ENCODE data around the gene SPINK5.

The SPINK5 gene

DNA sequence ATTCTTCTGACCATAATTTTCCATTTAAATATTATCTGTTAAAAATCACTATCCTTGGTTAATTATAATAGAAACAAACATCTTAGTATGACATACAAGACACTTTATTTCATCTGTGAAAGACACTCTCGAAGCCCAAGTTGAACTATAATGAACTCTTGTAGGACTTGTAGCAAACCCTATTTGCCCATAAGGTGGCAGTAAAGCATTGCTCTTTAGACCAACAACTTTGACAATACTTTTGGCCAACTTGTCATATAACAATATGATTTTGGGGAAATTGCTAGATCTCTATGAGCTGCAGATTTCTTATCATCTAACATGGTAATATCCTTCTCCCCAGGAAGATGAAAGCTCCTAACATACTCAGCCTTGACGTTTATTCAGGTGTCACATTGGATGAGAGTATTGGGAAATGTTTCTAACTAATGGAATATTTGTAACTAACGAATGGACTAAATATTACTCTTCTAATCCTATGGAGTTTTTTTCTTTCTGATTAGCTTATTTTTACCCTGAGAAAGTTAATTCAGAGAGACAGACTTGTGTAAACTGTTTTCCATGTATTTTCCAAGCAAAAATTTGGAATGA is 115.5 kb downstream of the SPINK5 start:
- DNase-seq = no peak

DNA sequence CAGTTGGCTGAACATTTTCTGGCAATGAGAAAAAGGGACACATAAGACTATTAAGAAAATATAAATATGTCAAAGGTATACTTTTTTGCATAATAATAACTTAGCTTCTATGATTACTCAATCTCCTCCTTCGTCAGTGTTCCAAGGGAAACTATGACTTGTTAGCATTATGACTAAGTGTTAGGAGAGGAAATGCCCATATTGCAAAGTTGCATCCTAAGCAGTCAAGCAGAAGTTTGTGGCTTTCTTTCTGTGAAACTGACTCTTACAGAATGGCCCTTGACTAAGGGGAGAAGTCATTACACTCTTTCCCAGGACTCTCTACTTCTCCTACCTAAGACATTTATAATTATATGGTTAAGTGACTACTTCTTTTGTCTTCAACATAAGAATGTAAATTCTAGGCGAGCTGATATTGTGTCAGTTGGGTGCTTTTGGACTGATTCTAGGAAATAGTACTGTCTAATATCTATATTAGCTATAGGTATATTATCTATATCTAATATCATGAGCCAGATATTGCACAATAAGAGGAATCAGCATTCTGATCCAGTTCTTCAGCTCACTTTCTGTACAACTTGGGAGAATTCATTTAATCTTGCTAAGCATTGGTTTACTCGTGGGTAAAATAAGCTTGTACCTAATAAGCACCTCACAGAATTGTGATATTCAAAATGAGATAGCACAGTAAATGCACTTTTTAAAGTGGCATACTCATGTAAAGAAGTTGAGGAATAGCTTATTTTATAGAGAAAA is 122.6 kb downstream of the SPINK5 start:
- no peak for DNase-seq

All from activated CD8-positive, alpha-beta memory T cell treated with anti-CD3 and anti-CD28 coated beads for 24 hours (primary cell).